Loucy (cell line): ENCODE measurements around the gene ARCN1.

Experiments
- CTCF ChIP-seq: fragments of 200-600 bp; sonication (generic); conservative IDR thresholded peaks from 2 replicates; pipeline ENCODE4 v1.5.1; 2014; ENCODE audit warnings: mild to moderate bottlenecking, antibody characterized with exemption, low read length
- EZH2phosphoT487 ChIP-seq: fragments of 200-600 bp; IDR thresholded peaks from 2 replicates; pipeline ENCODE4 v1.6.1; 2018; ENCODE audit warnings: antibody characterized with exemption, mild to moderate bottlenecking, moderate library complexity, borderline replicate concordance

GRCh38 chr11:118615282-118615975, 43.2 kb downstream of the ARCN1 start:
- TF ChIP-seq CTCF, result no peak
- no peak for TF ChIP-seq EZH2phosphoT487
